Measurements from ENCODE around the gene ABCB6. TPM values are rescaled to one million over a fixed set of nuclear protein-coding genes. Genes with fewer than 3 reads are reported as not detected.

The ABCB6 gene
- total RNA-seq, 4 donors from 2014 or later = 16.9 to 33.1 (median 18.6) TPM

DNA sequence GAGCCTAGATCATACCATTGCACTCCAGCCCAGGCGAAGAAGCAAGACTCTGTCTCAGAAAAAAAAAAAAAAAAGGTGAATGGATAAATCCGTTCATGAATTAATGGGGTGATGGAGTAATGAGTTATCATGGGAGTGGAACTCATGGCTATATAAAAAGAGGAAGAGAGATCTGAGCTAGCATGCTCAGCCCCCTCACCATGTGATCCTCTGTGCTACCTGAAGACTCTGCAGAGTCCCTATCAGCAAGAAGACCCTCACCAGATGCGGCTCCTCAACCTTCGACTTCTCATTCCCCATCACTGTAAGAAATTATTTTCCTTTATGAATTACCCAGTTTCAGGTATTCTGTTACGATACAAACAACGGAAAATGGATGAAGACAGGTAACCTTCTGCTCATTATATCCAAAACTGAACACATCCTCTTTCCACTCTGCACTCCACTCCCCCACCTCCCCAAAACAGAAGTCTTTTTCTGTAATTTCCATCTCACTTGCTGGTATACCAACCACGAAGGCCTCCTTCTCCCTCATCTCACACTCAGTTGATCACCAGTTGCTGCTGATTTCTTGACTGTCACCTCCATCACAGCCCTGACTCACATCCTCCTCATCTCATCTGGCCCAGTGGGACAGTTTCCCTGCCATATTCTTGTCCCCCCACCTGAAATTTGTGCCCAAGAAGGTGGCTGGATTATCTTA lies 31.9 kb downstream of the ABCB6 start:
- intact Hi-C loops (cut with DNase I; ENCODE audit: low total_unique reads) = no loop called here
- TF ChIP-seq, protein P1, sequence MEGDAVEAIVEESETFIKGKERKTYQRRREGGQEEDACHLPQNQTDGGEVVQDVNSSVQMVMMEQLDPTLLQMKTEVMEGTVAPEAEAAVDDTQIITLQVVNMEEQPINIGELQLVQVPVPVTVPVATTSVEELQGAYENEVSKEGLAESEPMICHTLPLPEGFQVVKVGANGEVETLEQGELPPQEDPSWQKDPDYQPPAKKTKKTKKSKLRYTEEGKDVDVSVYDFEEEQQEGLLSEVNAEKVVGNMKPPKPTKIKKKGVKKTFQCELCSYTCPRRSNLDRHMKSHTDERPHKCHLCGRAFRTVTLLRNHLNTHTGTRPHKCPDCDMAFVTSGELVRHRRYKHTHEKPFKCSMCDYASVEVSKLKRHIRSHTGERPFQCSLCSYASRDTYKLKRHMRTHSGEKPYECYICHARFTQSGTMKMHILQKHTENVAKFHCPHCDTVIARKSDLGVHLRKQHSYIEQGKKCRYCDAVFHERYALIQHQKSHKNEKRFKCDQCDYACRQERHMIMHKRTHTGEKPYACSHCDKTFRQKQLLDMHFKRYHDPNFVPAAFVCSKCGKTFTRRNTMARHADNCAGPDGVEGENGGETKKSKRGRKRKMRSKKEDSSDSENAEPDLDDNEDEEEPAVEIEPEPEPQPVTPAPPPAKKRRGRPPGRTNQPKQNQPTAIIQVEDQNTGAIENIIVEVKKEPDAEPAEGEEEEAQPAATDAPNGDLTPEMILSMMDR (IDR thresholded peaks at IDR 0.05) = no peak
- TF ChIP-seq POLR2A (IDR thresholded peaks at IDR 0.05) = no peak
- no peak overlapping the region for H3K4me3 ChIP-seq (ENCODE audit: low read depth, poor library complexity, severe bottlenecking)
- 84 to 88% methylated on average over 7 of the region's 7 CpGs for WGBS, 2 donors
- DNase-seq (ENCODE audit: low spot score in 2 of 2) = peak in 1 of 2 donors; percentile 1

GRCh38 chr2:219184121-219184520 lies 34.6 kb downstream of the ABCB6 start:
- no peak overlapping the region for H3K4me3 ChIP-seq (ENCODE audit: low read depth, poor library complexity, severe bottlenecking)
- WGBS, 2 donors = 94 to 96% methylated on average over 2 of the region's 2 CpGs
- TF ChIP-seq, protein P1 (IDR thresholded peaks at IDR 0.05) = no peak
- TF ChIP-seq POLR2A (IDR thresholded peaks at IDR 0.05) = no peak
- DNase-seq (ENCODE audit: low spot score in 2 of 2) = peak in 1 of 2 donors; percentile 17
- intact Hi-C loops (cut with DNase I; ENCODE audit: low total_unique reads) = no loop called here

DNA sequence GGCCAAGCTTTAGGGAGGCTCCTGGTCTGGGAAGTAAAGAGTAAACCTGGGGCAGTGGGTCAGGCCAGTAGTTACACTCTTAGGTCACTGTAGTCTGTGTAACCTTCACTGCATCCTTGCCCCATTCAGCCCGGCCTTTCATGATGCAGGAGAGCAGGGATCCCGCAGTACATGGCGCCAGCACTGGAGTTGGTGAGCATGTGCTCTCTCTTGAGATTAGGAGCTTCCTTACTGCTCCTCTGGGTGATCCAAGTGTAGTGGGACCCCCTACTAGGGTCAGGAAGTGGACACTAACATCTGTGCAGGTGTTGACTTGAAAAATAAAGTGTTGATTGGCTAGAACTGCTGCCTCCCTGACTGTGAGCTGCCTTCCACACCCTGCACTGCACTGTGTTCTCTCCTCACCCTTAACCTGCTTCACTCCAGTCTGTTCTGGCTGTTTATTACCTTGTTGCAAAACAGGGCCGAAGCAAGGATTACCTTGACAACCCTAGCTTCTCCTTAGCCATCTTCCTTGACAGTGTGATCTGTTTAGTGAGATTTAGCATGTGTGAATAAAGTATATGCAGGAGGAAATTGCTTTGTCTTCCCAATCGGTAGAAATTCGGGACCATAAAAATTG lies 35.5 kb downstream of the ABCB6 start:
- DNase-seq (ENCODE audit: low spot score in 2 of 2) = peak in 1 of 2 donors; percentile 76
- TF ChIP-seq, protein P1 (IDR thresholded peaks at IDR 0.05) = no peak
- TF ChIP-seq POLR2A (IDR thresholded peaks at IDR 0.05) = no peak
- no peak overlapping the region for H3K4me3 ChIP-seq (ENCODE audit: low read depth, poor library complexity, severe bottlenecking)
- WGBS, 2 donors = 90 to 92% methylated on average over 6 of the region's 6 CpGs
- intact Hi-C loops (cut with DNase I; ENCODE audit: low total_unique reads) = no loop called here

GRCh38 chr2:219182331-219183150 lies 36.2 kb downstream of the ABCB6 start:
- intact Hi-C loops (cut with DNase I; ENCODE audit: low total_unique reads) = no loop called here
- H3K4me3 ChIP-seq (ENCODE audit: low read depth, poor library complexity, severe bottlenecking) = no peak overlapping the region
- 55 to 56% methylated on average over 7 to 8 of the region's 8 CpGs for WGBS, 2 donors
- DNase-seq (ENCODE audit: low spot score in 2 of 2) = peak in 1 of 2 donors; percentile 78
- no peak for TF ChIP-seq POLR2A (IDR thresholded peaks at IDR 0.05)
- TF ChIP-seq, protein P1 (IDR thresholded peaks at IDR 0.05) = no peak

DNA sequence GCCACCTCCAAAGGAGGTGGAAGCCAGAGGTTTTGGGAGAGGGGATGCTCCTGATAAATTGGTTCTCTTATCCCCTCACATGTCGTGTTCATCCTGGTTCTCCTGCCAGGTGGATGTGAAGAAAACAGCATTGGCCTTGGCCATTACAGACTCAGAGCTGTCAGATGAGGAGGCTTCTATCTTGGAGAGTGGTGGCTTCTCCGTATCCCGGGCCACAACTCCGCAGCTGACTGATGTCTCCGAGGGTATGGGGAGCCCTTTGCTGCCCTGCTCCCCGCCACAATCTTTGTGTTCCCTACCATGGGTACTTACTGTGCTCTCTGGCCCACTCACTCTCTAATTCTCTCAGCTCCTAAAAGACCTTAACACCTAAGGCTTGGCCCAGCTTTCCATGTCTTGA lies 37.2 kb downstream of the ABCB6 start:
- peak in 1 of 2 donors; percentile 58 for DNase-seq (ENCODE audit: low spot score in 2 of 2)
- H3K4me3 ChIP-seq (ENCODE audit: low read depth, poor library complexity, severe bottlenecking) = no peak overlapping the region
- TF ChIP-seq, protein P1 (IDR thresholded peaks at IDR 0.05) = no peak
- TF ChIP-seq POLR2A (IDR thresholded peaks at IDR 0.05) = no peak
- intact Hi-C loops (cut with DNase I; ENCODE audit: low total_unique reads) = no loop called here
- 93 to 96% methylated on average over 6 of the region's 6 CpGs for WGBS, 2 donors
